ENCODE data around the gene KRT33B.
"Not testable (repeated sequence)": the region's sequence is repeated elsewhere in the genome, so short reads cannot be mapped to it uniquely, and the experiment has no call there.

Gene KRT33B

GRCh38 chr17:41352597-41353366 lies 16.8 kb downstream of the KRT33B start:
- intact Hi-C loops (cut with DNase I): no loop called here
- DNase-seq: no peak

- intact Hi-C loops (cut with DNase I): no loop called here
- DNase-seq: no peak
These were observed 18.4 kb downstream of the KRT33B start for GRCh38 chr17:41351177-41351576.

GRCh38 chr17:41350381-41350878 lies 19.2 kb downstream of the KRT33B start, which contains the start of gene KRT33A:
Gene KRT33A (minus strand): TSS chr17:41350828. CDS start chr17:41350767, 61 bp downstream.
- DNase-seq: peak in 1 of 42 donors; percentile 1
- intact Hi-C loops (cut with DNase I): not testable (repeated sequence)

DNA sequence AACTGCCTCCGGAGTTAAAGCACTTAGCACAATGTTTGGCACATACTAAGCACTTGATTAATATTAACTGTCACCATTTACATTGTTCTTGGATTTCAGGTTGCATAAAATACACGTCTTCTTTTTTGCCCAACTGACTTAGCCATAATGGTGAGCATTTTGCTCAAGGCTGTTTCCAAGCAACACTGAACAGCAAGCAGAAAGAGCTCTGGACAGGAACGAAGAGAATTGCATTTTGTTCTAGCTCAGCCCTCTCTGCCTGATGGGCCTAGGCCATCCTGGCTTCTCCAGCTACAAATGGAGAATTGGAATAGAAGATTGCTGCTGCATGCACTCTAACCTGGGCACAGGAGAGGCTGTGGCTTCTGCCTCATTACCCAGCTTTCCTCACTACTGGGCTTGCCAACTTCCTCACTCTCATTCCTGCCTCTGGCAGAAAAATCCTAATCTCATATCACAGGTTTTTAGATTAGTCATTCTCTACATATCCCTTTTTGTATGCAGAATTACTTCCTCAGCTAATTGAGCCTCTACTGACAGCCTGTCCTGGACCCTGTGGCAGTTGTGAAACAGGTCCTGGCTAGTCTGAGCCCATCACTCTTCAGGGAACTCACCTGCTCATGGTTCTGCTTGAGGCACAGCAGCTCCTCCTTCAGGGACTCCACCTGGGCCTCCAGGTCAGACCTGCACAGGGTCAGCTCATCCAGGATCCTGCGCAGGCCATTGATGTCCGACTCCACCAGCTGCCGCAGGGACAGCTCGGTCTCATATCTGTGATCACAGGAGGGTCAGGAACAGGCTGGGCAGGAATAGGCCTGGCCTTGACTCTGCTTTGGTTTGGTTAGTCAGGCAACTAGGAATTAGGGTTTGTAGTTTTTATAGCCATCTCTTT lies 21.5 kb downstream of the KRT33B start:
- DNase-seq: peak in 2 of 42 donors; percentile 18 to 22
- intact Hi-C loops (cut with DNase I): no loop called here

DNA sequence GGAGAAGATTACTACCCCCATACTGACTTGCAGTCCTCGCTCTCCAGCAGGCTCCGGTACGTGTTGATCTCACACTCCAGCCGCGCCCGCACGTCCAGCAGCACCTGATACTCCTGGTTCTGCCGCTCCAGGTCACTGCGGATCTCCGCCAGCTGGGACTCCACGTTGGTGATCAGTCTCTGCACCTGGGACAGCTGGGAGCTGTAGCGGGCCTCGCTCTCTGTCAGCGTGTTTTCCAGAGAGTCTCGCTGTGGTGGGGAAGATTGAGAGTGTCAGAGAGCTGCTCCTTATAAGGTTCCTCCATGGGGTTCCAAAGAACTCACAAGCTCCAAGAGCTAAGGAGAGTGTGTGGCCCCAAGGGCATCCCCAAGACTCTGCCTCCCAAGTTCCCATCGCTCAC lies 23.2 kb downstream of the KRT33B start:
- intact Hi-C loops (cut with DNase I): not testable (repeated sequence)
- peak in 1 of 42 donors; percentile 10 for DNase-seq

DNA sequence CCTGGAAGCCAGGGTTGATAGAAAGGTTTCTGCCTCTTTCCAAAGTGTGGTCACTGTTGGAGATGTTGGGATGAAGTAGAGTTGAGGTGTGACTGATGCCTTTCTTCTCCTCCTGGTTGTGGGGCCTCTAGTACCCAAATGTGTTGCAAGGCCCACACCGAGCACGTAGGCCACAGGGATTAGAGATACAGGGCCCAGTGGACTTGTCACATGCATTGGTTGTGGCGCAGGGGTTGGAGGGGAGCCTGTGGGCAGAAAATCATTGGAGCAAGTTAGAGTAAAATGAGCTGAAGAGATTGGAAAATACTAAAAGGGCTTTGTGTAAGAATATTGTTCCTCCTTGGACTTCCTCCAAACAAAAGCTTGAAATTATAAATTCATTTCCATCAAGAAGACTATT lies 23.6 kb downstream of the KRT33B start:
- intact Hi-C loops (cut with DNase I): no loop called here
- DNase-seq: peak in 2 of 42 donors; percentile 12 to 13

- no peak for DNase-seq
- intact Hi-C loops (cut with DNase I): no loop called here
These were observed 26.6 kb downstream of the KRT33B start for GRCh38 chr17:41343029-41343428.

GRCh38 chr17:41340934-41341861 lies 28.4 kb downstream of the KRT33B start:
- DNase-seq: peak in 1 of 42 donors; percentile 25
- intact Hi-C loops (cut with DNase I): no loop called here

DNA sequence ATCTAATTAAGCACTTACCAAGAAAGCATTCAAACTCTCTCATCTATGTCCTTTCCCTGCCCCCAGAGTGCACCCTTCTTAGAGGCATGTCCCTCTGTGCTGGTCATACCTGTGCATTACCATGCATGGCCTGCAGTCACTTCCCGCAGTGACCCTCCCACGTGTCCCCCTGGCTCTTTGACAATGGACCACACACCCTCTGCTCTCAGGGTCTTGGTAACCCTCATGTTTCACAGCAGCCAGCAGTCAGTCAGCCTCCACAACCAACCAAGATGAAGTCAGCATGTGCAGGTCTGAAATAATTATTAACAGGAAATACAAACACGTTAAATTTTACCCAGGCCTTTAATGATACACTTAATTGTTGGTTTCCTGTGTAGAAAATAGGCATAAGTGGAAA lies 29.1 kb downstream of the KRT33B start:
- no peak for DNase-seq
- intact Hi-C loops (cut with DNase I): no loop called here

DNA sequence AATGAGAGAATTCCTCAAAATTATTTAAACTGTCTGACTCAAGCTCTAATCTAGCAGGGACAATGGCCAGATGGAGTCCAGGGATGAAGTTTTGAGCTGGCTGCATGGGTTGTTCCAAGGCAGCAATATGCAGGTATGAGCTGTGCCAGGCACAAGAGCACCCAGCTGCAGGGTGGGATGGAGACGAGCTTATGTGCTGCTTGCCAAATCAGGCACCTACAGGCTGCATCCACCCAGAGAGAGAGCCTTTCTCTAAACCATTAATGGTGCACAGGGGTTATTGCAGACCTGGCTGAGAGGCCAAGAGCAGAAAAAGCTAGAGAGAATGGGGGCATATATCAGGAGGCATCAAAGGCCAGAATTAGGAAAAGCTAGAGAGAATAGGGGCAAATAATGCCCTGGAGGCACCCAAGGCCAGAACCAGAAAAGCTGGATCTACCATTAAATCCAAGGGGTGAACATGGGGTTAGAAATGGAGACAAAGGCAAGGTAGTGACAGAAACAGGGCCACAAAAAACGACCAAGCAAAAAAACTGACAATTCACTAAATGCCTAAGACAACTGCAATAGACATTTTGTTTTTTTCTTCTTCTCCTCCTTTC lies 29.9 kb downstream of the KRT33B start:
- intact Hi-C loops (cut with DNase I): no loop called here
- DNase-seq: peak in 1 of 42 donors; percentile 33

- intact Hi-C loops (cut with DNase I): no loop called here
- no peak for DNase-seq
These were observed 30.6 kb downstream of the KRT33B start for GRCh38 chr17:41338961-41339485.

DNA sequence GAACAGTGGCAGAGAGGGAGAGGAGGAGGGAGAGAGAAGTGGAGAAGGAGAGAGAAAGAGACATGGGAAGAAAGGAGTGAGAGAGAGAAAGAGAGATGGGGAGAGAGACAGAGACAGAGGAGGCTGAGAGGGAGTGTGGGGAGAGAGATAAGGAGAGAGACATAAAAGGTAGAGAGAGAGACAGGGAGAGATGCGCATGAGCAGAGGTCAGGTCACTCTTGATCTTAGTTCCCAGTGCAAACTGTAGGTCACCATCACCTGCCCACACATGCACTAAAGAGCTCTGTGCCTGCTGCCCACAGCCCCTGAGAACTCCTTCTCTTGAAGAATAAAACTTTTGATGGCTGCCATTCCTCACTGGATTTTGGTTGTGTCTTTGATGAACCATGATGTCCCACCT lies 33.9 kb downstream of the KRT33B start:
- DNase-seq: peak in 1 of 42 donors; percentile 21
- intact Hi-C loops (cut with DNase I): no loop called here

- intact Hi-C loops (cut with DNase I): no loop called here
- DNase-seq: peak in 1 of 42 donors; percentile 24
These were observed 35.0 kb downstream of the KRT33B start for GRCh38 chr17:41334385-41335305.

DNA sequence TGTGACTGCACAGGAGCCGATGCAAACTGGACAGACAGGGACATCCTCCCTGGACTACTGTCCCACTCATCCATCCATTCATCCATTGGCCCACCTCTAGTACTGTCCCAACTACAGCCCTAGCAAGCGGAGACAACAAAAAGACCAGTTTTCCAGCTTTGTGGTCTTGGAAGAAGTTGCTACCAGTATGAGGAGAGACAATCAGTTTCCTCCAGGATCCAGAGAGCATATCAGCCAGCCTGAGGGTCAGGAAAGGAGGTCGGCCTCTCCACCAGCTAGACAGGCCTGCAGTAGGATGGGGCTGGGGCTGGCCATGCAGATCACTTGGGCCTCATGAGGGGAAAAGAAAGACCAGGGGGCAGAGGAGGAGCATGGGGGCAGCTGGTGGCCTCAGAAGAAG lies 35.8 kb downstream of the KRT33B start:
- peak in 1 of 42 donors; percentile 20 for DNase-seq
- intact Hi-C loops (cut with DNase I): no loop called here

DNA sequence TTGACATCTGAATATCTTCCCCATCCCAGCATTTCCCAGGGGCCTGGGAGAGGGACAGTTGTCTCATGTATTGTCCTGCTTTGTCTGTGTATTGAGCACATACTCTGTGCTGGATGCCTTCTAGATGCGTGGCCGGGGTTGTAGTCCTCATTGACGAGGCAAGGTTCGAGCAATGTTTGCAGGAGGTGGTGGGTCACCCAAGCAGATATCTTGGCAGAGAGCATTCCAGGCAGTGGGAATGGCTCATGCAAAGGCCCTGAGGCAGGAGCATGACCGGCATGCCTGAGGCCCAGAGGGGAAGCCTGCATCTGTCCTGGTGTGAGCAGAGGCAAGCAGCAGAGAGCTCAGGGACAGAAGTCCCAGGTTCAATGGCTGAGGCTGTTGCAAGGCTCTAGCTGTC lies 36.5 kb downstream of the KRT33B start:
- peak in 1 of 42 donors; percentile 30 for DNase-seq

DNA sequence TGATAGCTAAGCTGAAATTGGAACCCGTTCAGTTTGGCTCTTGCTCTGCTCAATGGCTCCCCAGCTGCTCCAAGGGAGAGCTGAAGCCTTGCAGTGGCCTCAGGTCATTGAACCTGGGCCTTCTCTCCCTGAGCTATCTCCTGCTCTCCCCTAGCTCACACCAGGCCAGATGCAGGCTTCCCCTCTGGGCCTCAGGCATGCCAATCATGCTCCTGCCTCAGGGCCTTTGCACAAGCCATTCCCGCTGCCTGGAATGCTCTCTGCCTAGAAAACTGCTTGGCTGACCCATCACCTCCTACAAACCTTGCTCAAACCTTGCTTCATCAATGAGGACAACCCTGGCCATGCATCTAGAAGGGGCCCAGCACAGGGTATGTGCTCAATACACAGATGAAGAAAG lies 37.4 kb downstream of the KRT33B start:
- DNase-seq: peak in 1 of 42 donors; percentile 8
- intact Hi-C loops (cut with DNase I): no loop called here

More for the DNA sequence above, 36.5 kb downstream of the KRT33B start:
- intact Hi-C loops (cut with DNase I): no loop called here

DNA sequence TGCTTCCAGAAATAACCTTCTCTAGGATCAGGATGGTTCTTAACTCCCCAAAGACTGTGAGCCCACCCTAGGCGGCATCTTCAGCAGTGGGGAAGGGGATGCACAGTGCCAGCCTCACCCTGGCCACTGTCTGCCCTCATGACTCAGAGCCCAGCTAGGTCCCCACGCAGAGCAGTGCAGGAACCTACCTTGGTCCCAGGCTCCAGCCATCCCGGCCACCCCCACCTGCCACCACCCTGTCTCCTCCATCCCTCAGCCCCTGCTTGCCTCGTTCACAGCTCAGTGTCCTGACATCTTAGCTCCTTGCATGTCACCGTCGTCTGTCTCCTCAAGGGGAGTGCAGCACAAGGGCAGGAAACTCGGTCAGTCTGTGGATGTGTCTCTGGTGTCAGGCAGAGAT lies 38.0 kb downstream of the KRT33B start:
- intact Hi-C loops (cut with DNase I): no loop called here
- peak in 1 of 42 donors; percentile 26 for DNase-seq

Measured in head of caudate nucleus (tissue), 42 donors.